Measurements from ENCODE around the gene INS. TPM values are rescaled to one million over a fixed set of nuclear protein-coding genes. Genes with fewer than 3 reads are reported as not detected.

INS gene
- total RNA-seq, 4 donors from 2014 or later = not detected

- Histone ChIP-seq H3K4me1 (peaks cover 0 to 4% of the 10 kb centered on the region in 2 donors), H3K4me3 (replicated peaks in 1 of 3) (no peak overlapping the region), H3K36me3 (no peaks in the 10 kb centered on the region), H3K9me3 (no peaks in the 10 kb centered on the region), H3K27ac (no peak overlapping the region), H3K27me3 (no peaks in the 10 kb centered on the region)
- TF ChIP-seq CTCF (IDR thresholded peaks at IDR 0.05) (no peak), POLR2A (IDR thresholded peaks at IDR 0.05) (no peak)
- intact Hi-C loops (cut with DNase I) = no loop called here
- no peak for DNase-seq
- WGBS, 2 donors = 77 to 85% methylated on average over 16 of the region's 16 CpGs
Measured at GRCh38 chr11:2173150-2173693, 12.2 kb upstream of the INS start.

- intact Hi-C loops (cut with DNase I) = no loop called here
- H3K27ac ChIP-seq = no peak overlapping the region
- DNase-seq = no peak
- no peaks in the 10 kb centered on the region for H3K36me3 ChIP-seq
- no peaks in the 10 kb centered on the region for H3K9me3 ChIP-seq
- 90 to 91% methylated on average over 6 to 12 of the region's 12 CpGs for WGBS, 2 donors
- no peak overlapping the region for H3K4me3 ChIP-seq (replicated peaks in 1 of 3)
- H3K4me1 ChIP-seq = peaks cover 0 to 4% of the 10 kb centered on the region in 2 donors
- no peaks in the 10 kb centered on the region for H3K27me3 ChIP-seq
- no peak for TF ChIP-seq CTCF (IDR thresholded peaks at IDR 0.05)
- TF ChIP-seq POLR2A (IDR thresholded peaks at IDR 0.05) = no peak
Measured at GRCh38 chr11:2172676-2173075, 11.7 kb upstream of the INS start.

GRCh38 chr11:2171591-2172003, 10.6 kb upstream of the INS start, which contains the start of gene TH:
TH (minus strand) TSS chr11:2171815; CDS start chr11:2171786, 29 bp downstream.
- H3K4me3 ChIP-seq (replicated peaks in 1 of 3) = no peak within 1 kb of the TSS
- H3K27ac ChIP-seq = no peak within 1 kb of the TSS
- no peak for DNase-seq
- H3K9me3 ChIP-seq = no peaks in the 10 kb centered on the region
- no peak for TF ChIP-seq CTCF (IDR thresholded peaks at IDR 0.05)
- peaks cover 1 to 6% of the 10 kb centered on the region in 2 donors for H3K4me1 ChIP-seq
- intact Hi-C loops (cut with DNase I) = no loop called here
- no peaks in the 10 kb centered on the region for H3K36me3 ChIP-seq
- H3K27me3 ChIP-seq = no peaks in the 10 kb centered on the region
- WGBS, 2 donors = 39 to 66% methylated on average over 4 to 8 of the region's 17 CpGs

- no peaks in the 10 kb centered on the region for H3K27me3 ChIP-seq
- no peak overlapping the region for H3K4me3 ChIP-seq (replicated peaks in 1 of 3)
- WGBS, 2 donors = 82 to 87% methylated on average over 17 to 22 of the region's 45 CpGs
- DNase-seq = no peak
- no peaks in the 10 kb centered on the region for H3K9me3 ChIP-seq
- TF ChIP-seq CTCF (IDR thresholded peaks at IDR 0.05) (no peak), POLR2A (IDR thresholded peaks at IDR 0.05) (no peak)
- H3K36me3 ChIP-seq = no peaks in the 10 kb centered on the region
- H3K27ac ChIP-seq = no peak overlapping the region
- H3K4me1 ChIP-seq = peaks cover 7% of the 10 kb centered on the region in 2 donors
- intact Hi-C loops (cut with DNase I) = no loop called here
Measured at GRCh38 chr11:2169626-2170570, 8.9 kb upstream of the INS start.

- WGBS, 2 donors = 13% methylated on average over 1 of the region's 10 CpGs; no CpG with 5 or more reads in 1 of the 2 donors
- Histone ChIP-seq H3K27me3 (no peaks in the 10 kb centered on the region), H3K27ac (no peak overlapping the region), H3K9me3 (no peaks in the 10 kb centered on the region), H3K36me3 (no peaks in the 10 kb centered on the region), H3K4me3 (replicated peaks in 1 of 3) (no peak overlapping the region), H3K4me1 (peaks cover 7% of the 10 kb centered on the region in 2 donors)
- no peak for DNase-seq
- TF ChIP-seq CTCF (IDR thresholded peaks at IDR 0.05) = no peak
- no peak for TF ChIP-seq POLR2A (IDR thresholded peaks at IDR 0.05)
- intact Hi-C loops (cut with DNase I) = no loop called here
Measured at GRCh38 chr11:2169005-2169378, 8.0 kb upstream of the INS start.

Measured in thyroid gland (tissue), 4 donors.